HG02973 (cell line): Measurements from ENCODE around the gene MYBPC1.

ENCODE experiments used
- ATAC-seq: cut with Tn5 transposase; IDR thresholded peaks from one replicate; pipeline ENCODE4 v1.9.1; 2021; ENCODE audit warnings: moderate library complexity; ENCODE audit not compliant: unreplicated experiment

Gene MYBPC1

GRCh38 chr12:101694297-101694848, 99.6 kb downstream of the MYBPC1 start:
- ATAC-seq: no peak

DNA sequence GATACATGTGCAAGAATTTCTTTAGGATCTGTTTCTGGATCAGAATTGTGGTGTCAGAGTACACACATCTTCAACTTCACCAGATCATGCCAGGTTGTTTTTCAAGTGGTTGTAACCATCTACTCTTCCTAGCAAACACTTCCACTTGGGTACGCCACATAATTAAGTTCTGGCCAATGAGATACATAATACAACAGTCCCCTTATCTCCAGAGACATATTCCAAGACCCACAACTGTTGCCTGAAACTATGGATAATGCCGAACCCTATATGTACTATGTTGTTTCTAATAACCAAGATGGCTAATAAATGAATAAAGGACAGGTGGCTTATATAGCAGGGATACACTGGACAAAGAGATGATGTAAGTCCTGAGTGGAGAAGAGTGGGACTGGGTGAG, 100.2 kb downstream of the MYBPC1 start:
- no peak for ATAC-seq

GRCh38 chr12:101695706-101696105, 100.9 kb downstream of the MYBPC1 start:
- ATAC-seq: no peak

DNA sequence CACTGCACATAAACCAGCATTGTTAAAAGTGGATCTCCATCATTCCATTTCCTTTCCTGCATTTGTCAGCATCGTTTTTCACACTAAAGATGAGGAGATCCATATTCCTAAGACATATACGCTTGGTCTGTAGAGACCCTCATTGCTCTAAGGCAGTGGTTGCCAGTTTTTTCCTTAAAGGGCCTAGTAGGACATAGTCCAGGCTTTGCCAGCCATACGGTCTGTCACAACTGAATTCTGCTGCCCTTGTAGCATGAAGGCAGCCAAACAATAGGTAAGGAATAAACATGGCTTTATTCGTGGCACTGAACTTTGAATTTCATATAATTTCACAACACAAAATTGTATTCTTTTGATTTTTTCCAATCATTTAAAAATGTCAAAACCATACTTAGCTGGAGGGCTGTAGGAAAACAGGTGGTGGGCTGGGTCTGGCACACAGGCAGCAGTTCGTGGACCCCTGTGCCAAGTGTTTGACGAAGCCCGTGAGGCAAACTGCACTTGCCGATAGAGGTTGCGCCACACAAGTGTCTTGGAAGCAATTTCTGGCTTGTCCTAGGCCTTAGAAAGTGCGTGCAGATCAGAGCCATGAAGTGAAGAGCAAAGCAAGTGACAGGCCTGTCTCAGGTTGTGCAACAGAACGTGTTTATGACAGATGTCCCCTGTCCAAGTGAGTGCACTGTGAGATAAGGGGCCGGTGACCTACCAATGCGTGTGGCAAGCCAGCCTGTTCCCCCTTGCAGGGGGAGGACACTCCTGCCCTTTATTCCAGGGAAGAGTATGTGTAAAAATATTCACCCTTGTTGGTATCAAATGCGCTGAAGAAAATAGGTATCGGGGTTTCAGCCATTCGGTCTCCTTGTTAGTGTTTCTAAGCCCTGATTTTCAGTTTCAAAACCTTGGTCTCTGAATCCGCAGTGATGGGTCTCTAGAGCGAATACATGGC, 101.8 kb downstream of the MYBPC1 start:
- peak; percentile 9 for ATAC-seq

- peak; percentile 63 for ATAC-seq
These were observed 102.6 kb downstream of the MYBPC1 start, which contains the start of gene CHPT1 for GRCh38 chr12:101697197-101697929. TSS of gene CHPT1 (plus strand) at chr12:101697640. CDS start at chr12:101697862, 222 bp downstream.

DNA sequence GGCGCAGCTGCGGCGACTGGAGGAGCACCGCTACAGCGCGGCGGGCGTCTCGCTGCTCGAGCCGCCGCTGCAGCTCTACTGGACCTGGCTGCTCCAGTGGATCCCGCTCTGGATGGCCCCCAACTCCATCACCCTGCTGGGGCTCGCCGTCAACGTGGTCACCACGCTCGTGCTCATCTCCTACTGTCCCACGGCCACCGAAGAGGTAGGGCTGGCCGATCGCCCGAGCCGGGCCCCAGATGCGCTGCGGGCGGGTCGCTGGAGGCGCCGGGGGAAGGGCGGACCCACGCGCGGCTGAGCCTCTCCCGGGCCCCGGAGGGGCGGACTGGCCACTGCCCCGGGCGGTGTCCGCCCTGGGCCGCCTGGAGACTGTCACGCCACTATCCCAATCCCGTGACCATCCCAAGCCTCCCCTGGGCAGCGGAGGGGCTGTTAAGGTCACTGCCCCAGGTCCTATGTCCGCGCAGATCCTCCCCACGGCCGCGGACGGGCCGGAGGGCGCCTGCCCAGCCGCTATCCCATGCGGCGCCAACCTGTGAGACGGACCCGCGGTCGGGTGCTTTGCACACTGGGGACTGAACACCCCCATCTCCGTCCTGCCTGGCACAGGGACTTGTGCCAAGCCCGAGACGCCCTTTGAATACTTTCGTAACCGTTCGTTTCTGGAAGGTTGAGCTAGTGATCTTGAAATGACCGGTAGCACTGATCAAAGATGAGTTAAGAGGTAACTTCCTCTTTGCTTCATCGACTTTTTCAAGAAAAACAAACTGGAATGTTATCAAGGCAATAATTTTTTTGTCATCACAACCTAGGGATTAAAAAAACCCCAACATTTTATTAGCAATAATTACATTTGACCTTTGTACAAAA, 103.4 kb downstream of the MYBPC1 start:
- peak; percentile 26 for ATAC-seq

DNA sequence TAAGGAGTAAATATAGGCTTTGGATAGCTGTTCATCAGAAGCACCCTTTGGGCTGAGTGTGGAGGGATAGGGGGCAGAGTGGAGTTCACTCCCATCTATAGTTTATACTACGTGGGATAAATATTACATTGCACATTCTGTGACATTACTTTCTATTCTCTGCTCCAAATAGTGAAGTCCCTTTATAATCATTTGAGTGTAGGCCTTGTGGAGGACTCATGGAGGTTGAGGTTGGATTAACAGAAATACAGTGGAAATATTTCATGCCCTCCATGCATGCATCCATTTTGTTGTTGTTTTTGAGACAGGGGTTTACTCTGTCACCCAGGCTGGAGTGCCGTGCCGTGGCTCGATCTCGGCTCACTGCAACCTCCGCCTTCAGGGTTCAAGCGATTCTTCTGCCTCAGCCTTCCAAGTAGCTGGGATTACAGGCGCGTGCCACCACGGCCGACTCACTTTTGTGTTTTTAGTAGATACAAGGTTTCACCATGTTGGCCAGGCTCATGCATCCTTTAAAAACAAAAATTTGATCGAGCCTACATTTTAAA, 104.1 kb downstream of the MYBPC1 start:
- no peak for ATAC-seq

GRCh38 chr12:101700299-101700820, 105.6 kb downstream of the MYBPC1 start:
- no peak for ATAC-seq

GRCh38 chr12:101703487-101703886, 108.7 kb downstream of the MYBPC1 start:
- ATAC-seq: no peak

DNA sequence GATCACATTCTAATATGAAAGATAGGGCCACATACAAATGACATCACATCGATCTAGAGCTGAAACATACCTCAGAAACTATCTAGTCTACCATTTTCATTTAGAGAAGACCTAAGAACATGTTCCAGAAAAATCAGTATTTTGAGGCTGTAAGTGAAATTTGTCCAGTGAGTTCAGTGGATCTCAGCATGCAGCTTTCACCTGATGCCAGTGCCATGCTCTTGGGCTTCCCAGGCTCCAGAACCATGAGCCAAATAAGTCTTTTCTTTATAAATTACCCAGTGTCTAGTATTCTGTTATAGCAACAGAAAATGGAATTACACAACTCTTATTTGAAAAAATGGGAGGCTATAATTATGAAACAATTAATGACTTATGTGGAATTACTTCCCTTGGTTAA, 111.6 kb downstream of the MYBPC1 start:
- ATAC-seq: no peak

DNA sequence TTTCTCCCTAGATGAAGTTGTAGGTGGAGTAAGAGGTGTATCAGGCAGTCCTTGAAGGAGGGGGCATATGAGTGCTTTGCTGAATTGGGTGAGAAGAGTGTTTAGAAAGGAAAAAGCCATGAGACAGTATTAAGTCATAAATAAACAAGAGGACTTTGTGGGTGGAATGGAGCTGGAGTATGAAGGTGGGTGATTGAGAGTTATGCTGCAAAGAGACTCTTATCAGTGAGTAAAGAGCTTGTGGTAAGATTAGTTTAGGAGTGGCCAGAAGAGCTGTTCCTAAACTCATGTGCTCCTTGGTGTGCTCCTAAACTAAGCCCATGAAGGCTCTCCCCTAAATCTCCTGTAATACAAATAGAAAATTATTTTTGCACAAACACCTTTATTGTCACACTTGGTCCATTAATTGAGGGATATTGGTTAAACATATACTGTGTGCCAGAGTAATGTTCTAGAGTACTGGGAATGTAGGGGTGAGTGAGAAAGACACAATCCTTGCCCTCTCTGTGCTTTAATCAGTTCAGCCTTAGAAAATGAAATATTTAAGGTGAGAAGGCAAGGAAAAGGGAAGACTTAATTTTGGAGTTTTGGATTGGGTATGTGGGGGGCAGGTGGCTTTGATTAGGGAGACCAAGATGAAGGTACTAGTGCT, 112.5 kb downstream of the MYBPC1 start:
- ATAC-seq: no peak

GRCh38 chr12:101710288-101710687, 115.5 kb downstream of the MYBPC1 start:
- ATAC-seq: no peak

DNA sequence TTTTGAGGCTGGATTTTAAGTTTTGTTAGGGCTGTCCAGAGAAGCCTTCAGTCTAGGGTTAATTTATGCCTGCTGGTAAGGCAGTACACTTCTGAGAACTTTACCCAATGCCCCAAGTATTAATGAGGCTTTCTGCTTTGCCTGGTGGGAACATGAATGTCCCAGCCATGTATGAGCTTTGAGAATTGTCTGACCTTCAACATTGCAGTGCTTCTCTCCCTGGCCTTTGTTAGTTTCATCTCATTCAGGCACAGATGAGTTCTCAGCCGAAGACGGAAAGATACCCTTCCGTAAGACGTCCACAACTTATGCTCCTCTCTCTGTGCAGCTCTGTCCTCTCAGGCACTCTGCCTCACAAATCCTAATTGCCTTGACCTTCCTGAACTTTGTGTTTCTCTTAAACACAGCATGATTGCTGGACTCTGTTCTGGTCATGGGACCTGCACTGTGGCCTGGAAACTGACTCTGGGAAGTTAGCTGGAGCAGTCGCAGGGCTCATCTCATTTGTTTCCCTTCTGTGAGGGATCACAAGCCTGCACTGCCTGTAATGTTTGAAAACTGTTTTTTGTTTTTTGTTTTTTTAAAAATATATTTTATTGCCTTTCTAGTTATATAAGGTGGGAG, 118.4 kb downstream of the MYBPC1 start:
- no peak for ATAC-seq

GRCh38 chr12:101713930-101714329, 119.2 kb downstream of the MYBPC1 start:
- ATAC-seq: no peak

DNA sequence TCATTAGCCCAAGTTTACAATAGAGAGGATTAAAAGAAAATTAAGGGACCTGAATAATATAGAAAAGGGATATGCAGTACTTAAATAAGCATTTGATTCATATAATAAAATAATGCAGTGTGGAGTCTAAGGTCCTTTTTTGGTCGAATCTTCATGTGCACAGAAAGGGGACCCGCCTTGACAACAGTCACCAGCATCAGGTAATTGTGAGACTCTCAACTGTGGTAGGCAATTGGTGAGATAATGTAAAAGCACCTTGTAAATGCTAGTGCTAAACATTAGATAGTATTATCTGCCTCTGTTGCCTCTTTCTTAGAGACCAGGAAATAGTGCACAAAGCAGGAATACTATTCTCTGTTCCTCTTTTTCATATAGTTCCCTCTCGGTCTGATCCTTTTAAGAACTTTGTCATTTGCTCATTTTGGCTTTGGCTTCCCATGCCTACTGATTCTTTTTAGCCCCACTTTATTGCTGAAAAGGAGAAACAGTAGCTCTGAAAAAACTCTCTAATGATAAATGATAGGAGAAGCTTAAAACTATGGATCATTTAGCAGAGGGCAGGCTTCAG, 120.2 kb downstream of the MYBPC1 start:
- ATAC-seq: no peak

- no peak for ATAC-seq
These were observed 124.8 kb downstream of the MYBPC1 start for GRCh38 chr12:101719566-101719965.

DNA sequence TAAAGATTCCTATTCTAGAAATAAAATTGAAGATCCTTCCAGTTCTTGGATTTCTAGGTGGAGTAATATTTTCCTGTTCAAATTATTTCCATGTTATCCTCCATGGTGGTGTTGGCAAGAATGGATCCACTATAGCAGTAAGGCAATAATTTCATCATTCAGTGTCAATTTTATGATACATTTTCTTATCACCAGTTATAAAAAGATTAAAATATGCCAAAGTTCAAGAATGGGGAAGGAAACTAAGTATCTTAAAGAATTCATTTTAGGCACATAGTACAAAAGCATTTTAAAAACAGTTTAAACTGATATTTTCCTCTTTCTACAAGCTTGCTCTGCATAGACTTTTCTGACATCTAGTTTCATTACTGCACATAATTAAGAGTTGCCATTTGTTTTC, 125.3 kb downstream of the MYBPC1 start:
- no peak for ATAC-seq

GRCh38 chr12:101722392-101722791, 127.6 kb downstream of the MYBPC1 start:
- no peak for ATAC-seq

- ATAC-seq: no peak
These were observed 132.3 kb downstream of the MYBPC1 start for GRCh38 chr12:101727098-101727497.
